ENCODE data around the gene ZNF608.

Gene ZNF608

GRCh38 chr5:124772457-124773200, 26.2 kb upstream of the ZNF608 start:
- no peak for DNase-seq (ENCODE audit: low read depth)
- no peak overlapping the region for H3K4me3 ChIP-seq (ENCODE audit: low read depth, low read length)
- TF ChIP-seq, protein P1, sequence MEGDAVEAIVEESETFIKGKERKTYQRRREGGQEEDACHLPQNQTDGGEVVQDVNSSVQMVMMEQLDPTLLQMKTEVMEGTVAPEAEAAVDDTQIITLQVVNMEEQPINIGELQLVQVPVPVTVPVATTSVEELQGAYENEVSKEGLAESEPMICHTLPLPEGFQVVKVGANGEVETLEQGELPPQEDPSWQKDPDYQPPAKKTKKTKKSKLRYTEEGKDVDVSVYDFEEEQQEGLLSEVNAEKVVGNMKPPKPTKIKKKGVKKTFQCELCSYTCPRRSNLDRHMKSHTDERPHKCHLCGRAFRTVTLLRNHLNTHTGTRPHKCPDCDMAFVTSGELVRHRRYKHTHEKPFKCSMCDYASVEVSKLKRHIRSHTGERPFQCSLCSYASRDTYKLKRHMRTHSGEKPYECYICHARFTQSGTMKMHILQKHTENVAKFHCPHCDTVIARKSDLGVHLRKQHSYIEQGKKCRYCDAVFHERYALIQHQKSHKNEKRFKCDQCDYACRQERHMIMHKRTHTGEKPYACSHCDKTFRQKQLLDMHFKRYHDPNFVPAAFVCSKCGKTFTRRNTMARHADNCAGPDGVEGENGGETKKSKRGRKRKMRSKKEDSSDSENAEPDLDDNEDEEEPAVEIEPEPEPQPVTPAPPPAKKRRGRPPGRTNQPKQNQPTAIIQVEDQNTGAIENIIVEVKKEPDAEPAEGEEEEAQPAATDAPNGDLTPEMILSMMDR (IDR thresholded peaks at IDR 0.05; ENCODE audit: low read depth, low read length) = no peak
- TF ChIP-seq, protein P2, sequence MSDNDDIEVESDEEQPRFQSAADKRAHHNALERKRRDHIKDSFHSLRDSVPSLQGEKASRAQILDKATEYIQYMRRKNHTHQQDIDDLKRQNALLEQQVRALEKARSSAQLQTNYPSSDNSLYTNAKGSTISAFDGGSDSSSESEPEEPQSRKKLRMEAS (IDR thresholded peaks at IDR 0.05; ENCODE audit: low read depth, low read length) = no peak

GRCh38 chr5:124771761-124772160, 25.3 kb upstream of the ZNF608 start:
- TF ChIP-seq, protein P2 (IDR thresholded peaks at IDR 0.05; ENCODE audit: low read depth, low read length) = no peak
- TF ChIP-seq, protein P1 (IDR thresholded peaks at IDR 0.05; ENCODE audit: low read depth, low read length) = no peak
- no peak for TF ChIP-seq POLR2A (IDR thresholded peaks at IDR 0.05; ENCODE audit: extremely low read depth, insufficient read length)
- no peak for TF ChIP-seq MYC (IDR thresholded peaks at IDR 0.05; ENCODE audit: low read depth, low read length)
- no peak for DNase-seq (ENCODE audit: low read depth)
- no peak overlapping the region for H3K4me3 ChIP-seq (ENCODE audit: low read depth, low read length)

DNA sequence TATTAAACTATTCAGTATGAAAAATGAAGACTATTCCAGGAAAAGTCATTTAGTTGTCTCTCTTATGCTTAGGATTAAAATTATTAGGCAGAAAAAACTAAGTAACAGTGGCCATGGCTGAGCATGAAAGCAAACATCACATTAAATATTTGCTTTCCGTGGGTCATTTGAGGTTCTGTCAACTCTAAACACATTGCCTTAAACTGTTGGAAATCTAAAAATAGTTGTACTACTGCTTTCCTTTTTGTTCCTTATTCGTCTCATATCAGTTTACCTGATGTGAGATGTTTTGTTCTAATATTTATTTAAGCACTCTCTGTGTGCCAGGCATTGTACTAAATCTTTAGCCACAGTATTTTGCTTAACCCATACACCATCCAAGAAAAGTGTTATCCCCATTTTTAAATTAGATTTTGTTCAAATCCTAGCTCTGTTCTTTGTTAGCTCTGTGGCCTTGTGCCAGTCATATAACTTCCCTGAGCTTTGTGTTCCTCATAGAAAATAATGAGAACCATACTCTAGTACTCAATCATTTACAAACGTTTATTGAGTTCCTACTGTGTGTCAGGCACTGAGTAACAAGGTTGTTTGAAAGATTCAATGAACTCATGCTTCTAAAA, 18.7 kb upstream of the ZNF608 start:
- TF ChIP-seq MYC (IDR thresholded peaks at IDR 0.05; ENCODE audit: low read depth, low read length) = no peak
- TF ChIP-seq, protein P2 (IDR thresholded peaks at IDR 0.05; ENCODE audit: low read depth, low read length) = no peak
- TF ChIP-seq, protein P1 (IDR thresholded peaks at IDR 0.05; ENCODE audit: low read depth, low read length) = no peak
- no peak for TF ChIP-seq POLR2A (IDR thresholded peaks at IDR 0.05; ENCODE audit: extremely low read depth, insufficient read length)
- DNase-seq (ENCODE audit: low read depth) = no peak
- no peak overlapping the region for H3K4me3 ChIP-seq (ENCODE audit: low read depth, low read length)

GRCh38 chr5:124764585-124764984, 18.1 kb upstream of the ZNF608 start:
- no peak for DNase-seq (ENCODE audit: low read depth)
- no peak overlapping the region for H3K4me3 ChIP-seq (ENCODE audit: low read depth, low read length)
- no peak for TF ChIP-seq POLR2A (IDR thresholded peaks at IDR 0.05; ENCODE audit: extremely low read depth, insufficient read length)
- TF ChIP-seq, protein P2 (IDR thresholded peaks at IDR 0.05; ENCODE audit: low read depth, low read length) = no peak
- TF ChIP-seq, protein P1 (IDR thresholded peaks at IDR 0.05; ENCODE audit: low read depth, low read length) = no peak
- TF ChIP-seq MYC (IDR thresholded peaks at IDR 0.05; ENCODE audit: low read depth, low read length) = no peak

- DNase-seq (ENCODE audit: low read depth) = no peak
- H3K4me3 ChIP-seq (ENCODE audit: low read depth, low read length) = no peak overlapping the region
- no peak for TF ChIP-seq MYC (IDR thresholded peaks at IDR 0.05; ENCODE audit: low read depth, low read length)
- TF ChIP-seq, protein P1 (IDR thresholded peaks at IDR 0.05; ENCODE audit: low read depth, low read length) = no peak
- TF ChIP-seq POLR2A (IDR thresholded peaks at IDR 0.05; ENCODE audit: extremely low read depth, insufficient read length) = no peak
- TF ChIP-seq, protein P2 (IDR thresholded peaks at IDR 0.05; ENCODE audit: low read depth, low read length) = no peak
These were observed 14.6 kb upstream of the ZNF608 start for GRCh38 chr5:124761010-124761409.
